Right lobe of liver (tissue), 6 donors: ENCODE data around the gene SLC39A2. TPM values are rescaled to one million over a fixed set of nuclear protein-coding genes. Genes with fewer than 3 reads are reported as not detected.

ENCODE experiments used
- ATAC-seq, 4 donors: fragments of 200-7000 bp; cut with Tn5 transposase; one replicate each; pipeline ENCODE4 v1.9.1; 2020; ENCODE audit warnings: mild to moderate bottlenecking in 4 of 4, moderate library complexity in 4 of 4
- DNase-seq, 3 donors: peaks; one replicate each; pipeline ENCODE4 v3.0.0-alpha.2; 2020
- H3K27ac ChIP-seq, 3 donors: fragments of 200-600 bp; one replicate each; pipeline ENCODE4 v1.8.0; 2022
- H3K27me3 ChIP-seq, 2 donors: fragments of 200-600 bp; one replicate each; pipeline ENCODE4 v1.8.0; 2022
- H3K36me3 ChIP-seq, 4 donors: fragments of 200-600 bp; sonication (generic) in 1 of 4; one replicate each; pipeline versions ENCODE4 v1.5.1 to v1.8.0; 2017 to 2022; ENCODE audit warnings: control low read depth in 1 of 4
- H3K4me1 ChIP-seq, 4 donors: fragments of 200-600 bp; sonication (generic) in 1 of 4; one replicate each; pipeline versions ENCODE4 v1.5.1 to v1.8.0; 2017 to 2022; ENCODE audit warnings: control low read depth in 1 of 4
- H3K4me3 ChIP-seq, 3 donors: fragments of 200-600 bp; one replicate each; pipeline ENCODE4 v1.8.0; 2022
- H3K9me3 ChIP-seq, 4 donors: fragments of 200-600 bp; sonication (generic) in 1 of 4; one replicate each; pipeline versions ENCODE4 v1.5.1 to v1.8.0; 2017 to 2022; ENCODE audit warnings: control low read depth in 1 of 4
- POLR2A ChIP-seq: fragments of 450-650 bp; IDR thresholded peaks from one replicate; pipeline ENCODE4 v1.6.1; 2017; ENCODE audit warnings: antibody characterized with exemption, mild to moderate bottlenecking
- WGBS: methylation state at CpG from one replicate; pipeline ENCODE4 v1.1.6; 2018; ENCODE audit warnings: low coverage, low lambda C conversion rate; ENCODE audit not compliant: insufficient coverage; ENCODE audit errors: missing lambda C conversion rate; 5-methylcytosine and 5-hydroxymethylcytosine counted together
- intact Hi-C, 2 donors: fragments of 100-400 bp; cut with DNase I; formaldehyde crosslinking; loops; one replicate each; pipeline versions ENCODE4 v1.11.2 to v1.14.1; 2022
- total RNA-seq, 6 experiments: library from RNA; depleted of rRNA in 2 of 6; stranded (reverse); fragments of >200 nt in 2 of 6; fragmentation: NEBNext Ultra II Directional in 3 of 6; extraction: Animal tissue kit (Norgen Biotek cat#: 25700) in 3 of 6; gene quantifications; one replicate each; pipeline versions ENCODE4 v1.1.0 to v1.2.4, GENCODE V29; 2016 to 2023
- TF ChIP-seq, protein P1 (sequence below), 4 donors: fragments of 200-600 bp in 3 of 4; fragments of 450-650 bp in 1 of 4; IDR thresholded peaks; one replicate each; pipeline versions ENCODE4 v1.5.1 to v1.8.0; 2016 to 2022; ENCODE audit warnings: antibody characterized with exemption in 4 of 4, mild to moderate bottlenecking in 2 of 4
- donor health status: DM: no; HTN: yes; CAD: no.
- donor health status: DM: no; HTN: no; CAD: no.
- donor health status: DM: no; HTN: no; CAD: no.
- donor health status: DM: no; HTN: yes; CAD: no.
- donor health status: DM: no; HTN: yes; CAD: no.

Gene SLC39A2
- total RNA-seq, 6 experiments from 2014 or later, result not detected

- TF ChIP-seq, protein P1, sequence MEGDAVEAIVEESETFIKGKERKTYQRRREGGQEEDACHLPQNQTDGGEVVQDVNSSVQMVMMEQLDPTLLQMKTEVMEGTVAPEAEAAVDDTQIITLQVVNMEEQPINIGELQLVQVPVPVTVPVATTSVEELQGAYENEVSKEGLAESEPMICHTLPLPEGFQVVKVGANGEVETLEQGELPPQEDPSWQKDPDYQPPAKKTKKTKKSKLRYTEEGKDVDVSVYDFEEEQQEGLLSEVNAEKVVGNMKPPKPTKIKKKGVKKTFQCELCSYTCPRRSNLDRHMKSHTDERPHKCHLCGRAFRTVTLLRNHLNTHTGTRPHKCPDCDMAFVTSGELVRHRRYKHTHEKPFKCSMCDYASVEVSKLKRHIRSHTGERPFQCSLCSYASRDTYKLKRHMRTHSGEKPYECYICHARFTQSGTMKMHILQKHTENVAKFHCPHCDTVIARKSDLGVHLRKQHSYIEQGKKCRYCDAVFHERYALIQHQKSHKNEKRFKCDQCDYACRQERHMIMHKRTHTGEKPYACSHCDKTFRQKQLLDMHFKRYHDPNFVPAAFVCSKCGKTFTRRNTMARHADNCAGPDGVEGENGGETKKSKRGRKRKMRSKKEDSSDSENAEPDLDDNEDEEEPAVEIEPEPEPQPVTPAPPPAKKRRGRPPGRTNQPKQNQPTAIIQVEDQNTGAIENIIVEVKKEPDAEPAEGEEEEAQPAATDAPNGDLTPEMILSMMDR (IDR thresholded peaks at IDR 0.05), result no peak
- no peak for TF ChIP-seq POLR2A
- Histone ChIP-seq H3K36me3 (no peaks in the 10 kb centered on the region), H3K27ac (peak overlapping the region; percentile 29 to 61 (median 57)), H3K4me1 (peaks cover 2 to 93% (median 31%) of the 10 kb centered on the region in 4 donors), H3K9me3 (no peaks in the 10 kb centered on the region), H3K27me3 (no peaks in the 10 kb centered on the region), H3K4me3 (peak overlapping the region in 2 of 3 donors; percentile 0 to 17)
- DNase-seq (peak; percentile 60 to 75 (median 70)), ATAC-seq (peak; percentile 41 to 52 (median 48))
- intact Hi-C loops, result no loop called here
- 20% methylated on average over 1 of the region's 8 CpGs for WGBS
These were observed 43.8 kb downstream of the SLC39A2 start for GRCh38 chr14:21042918-21043317.

- TF ChIP-seq POLR2A, result no peak
- TF ChIP-seq, protein P1 (IDR thresholded peaks at IDR 0.05), result no peak
- ATAC-seq, result peak; percentile 1 to 37 (median 21)
- H3K27ac ChIP-seq, result peak overlapping the region; percentile 29 to 61 (median 57)
- intact Hi-C loops, result no loop called here
- DNase-seq, result no peak
- 22% methylated on average over 2 of the region's 2 CpGs for WGBS
- no peaks in the 10 kb centered on the region for H3K9me3 ChIP-seq
- H3K4me1 ChIP-seq, result peaks cover 2 to 93% (median 31%) of the 10 kb centered on the region in 4 donors
- H3K4me3 ChIP-seq, result peak overlapping the region in 2 of 3 donors; percentile 0 to 17
- H3K36me3 ChIP-seq, result no peaks in the 10 kb centered on the region
- no peaks in the 10 kb centered on the region for H3K27me3 ChIP-seq
These were observed 44.4 kb downstream of the SLC39A2 start for GRCh38 chr14:21043387-21043973.

GRCh38 chr14:21043974-21044618, 45.0 kb downstream of the SLC39A2 start:
- H3K27ac ChIP-seq, result peak overlapping the region; percentile 41 to 78 (median 57)
- ATAC-seq (peak; percentile 60 to 71 (median 69)), DNase-seq (peak in 1 of 3 donors; percentile 38)
- H3K4me1 ChIP-seq, result peaks cover 2 to 93% (median 32%) of the 10 kb centered on the region in 4 donors
- intact Hi-C loops, result no loop called here
- H3K36me3 ChIP-seq, result no peaks in the 10 kb centered on the region
- no peaks in the 10 kb centered on the region for H3K27me3 ChIP-seq
- TF ChIP-seq POLR2A, result no peak
- TF ChIP-seq, protein P1 (IDR thresholded peaks at IDR 0.05), result no peak
- WGBS, result 12% methylated on average over 6 of the region's 6 CpGs
- H3K4me3 ChIP-seq, result no peak overlapping the region
- no peaks in the 10 kb centered on the region for H3K9me3 ChIP-seq

- peak in 3 of 4 donors; percentile 20 to 44 (median 23) for ATAC-seq
- no peaks in the 10 kb centered on the region for H3K36me3 ChIP-seq
- TF ChIP-seq, protein P1 (IDR thresholded peaks at IDR 0.05), result no peak
- TF ChIP-seq POLR2A, result no peak
- DNase-seq, result no peak
- peaks cover 0 to 74% (median 30%) of the 10 kb centered on the region in 4 donors for H3K4me1 ChIP-seq
- no peak overlapping the region for H3K4me3 ChIP-seq
- intact Hi-C loops, result no loop called here
- H3K27me3 ChIP-seq, result no peaks in the 10 kb centered on the region
- H3K27ac ChIP-seq, result peak overlapping the region in 1 of 3 donors; percentile 64
- 52% methylated on average over 2 of the region's 2 CpGs for WGBS
- H3K9me3 ChIP-seq, result no peaks in the 10 kb centered on the region
These were observed 48.3 kb downstream of the SLC39A2 start for GRCh38 chr14:21047378-21047781.
